ENCODE data around the gene NFKB2.

The NFKB2 gene

DNA sequence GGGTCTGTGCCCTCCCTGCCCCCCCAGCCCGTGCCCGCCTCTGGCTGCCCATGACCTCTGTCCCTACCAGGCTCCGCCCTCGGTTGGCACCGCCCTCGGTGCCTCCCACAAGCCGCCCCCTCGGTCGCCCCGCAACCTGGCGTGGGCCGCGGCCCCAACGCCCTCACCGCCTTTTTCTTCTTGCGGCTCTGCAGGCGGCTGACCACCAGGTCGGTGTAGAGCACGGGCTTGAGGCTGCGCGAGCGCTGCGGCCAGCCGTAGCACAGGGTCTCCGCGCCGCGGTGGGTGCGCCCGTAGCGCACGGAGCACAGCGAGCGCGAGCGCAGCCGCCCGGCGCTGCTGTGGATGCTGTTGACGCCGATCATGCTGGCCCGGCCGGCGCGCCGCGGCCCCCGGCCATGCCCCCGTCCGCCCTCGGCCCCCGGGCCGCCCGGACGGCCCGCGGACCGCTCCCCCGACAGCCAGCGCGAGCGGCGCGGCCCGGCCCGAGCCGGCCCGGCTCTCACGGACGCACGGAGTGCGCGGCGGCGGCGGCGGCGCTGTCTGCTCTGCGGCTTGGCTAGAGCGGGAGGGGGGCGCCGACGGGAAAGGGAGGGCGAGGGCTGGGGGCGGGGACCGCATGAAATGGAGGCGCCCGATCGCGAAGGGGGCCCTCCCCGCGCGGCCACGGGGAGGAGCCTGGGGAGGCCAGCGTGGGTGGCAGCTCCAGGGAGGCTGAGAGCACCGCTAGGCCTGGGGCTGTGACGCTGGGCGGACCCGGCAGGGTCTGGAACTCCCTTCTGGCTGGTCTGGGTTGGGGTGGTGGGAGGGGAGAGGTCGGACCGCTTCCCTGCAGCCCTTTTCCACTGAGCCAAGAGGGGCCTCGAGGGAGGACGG, 13.5 kb downstream of the NFKB2 start:
- FAIRE-seq = no peak

DNA sequence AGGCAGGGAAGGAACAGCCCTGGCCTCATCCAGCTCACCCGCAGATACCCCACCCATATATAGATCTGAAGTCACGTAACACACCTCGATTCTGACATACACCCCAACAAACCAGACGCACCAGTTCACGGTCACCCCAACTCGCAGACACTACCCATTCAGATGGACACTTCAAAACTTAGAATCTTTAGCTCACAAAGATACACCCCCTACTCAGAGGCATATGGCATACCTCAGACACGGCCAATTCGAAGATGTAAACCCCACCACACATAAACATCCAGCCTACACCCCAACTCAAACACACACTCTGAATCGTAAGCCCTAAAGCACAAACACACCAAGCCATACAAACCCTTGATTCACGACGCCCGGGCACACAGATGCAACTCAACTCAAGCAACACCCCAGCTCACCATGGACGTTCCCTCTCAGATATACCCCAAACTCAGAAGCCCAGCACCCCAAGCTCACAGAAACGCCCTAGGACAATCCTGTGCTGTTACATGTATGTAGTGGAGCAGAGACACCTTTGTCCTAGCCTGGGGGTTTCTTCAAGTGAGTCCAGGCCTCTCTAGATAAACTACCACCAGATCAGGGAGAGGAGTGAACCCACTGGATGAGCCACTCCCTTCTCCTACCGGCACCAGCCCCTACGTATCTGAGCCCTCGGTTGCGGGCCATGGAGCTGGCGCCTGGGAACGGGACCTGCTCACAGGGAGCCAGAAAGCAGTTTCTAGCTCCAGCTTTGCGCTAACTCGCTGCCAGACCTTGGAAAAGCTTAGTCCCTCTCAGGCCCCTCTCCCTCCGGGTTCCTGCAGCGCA, 14.3 kb downstream of the NFKB2 start:
- FAIRE-seq = no peak

DNA sequence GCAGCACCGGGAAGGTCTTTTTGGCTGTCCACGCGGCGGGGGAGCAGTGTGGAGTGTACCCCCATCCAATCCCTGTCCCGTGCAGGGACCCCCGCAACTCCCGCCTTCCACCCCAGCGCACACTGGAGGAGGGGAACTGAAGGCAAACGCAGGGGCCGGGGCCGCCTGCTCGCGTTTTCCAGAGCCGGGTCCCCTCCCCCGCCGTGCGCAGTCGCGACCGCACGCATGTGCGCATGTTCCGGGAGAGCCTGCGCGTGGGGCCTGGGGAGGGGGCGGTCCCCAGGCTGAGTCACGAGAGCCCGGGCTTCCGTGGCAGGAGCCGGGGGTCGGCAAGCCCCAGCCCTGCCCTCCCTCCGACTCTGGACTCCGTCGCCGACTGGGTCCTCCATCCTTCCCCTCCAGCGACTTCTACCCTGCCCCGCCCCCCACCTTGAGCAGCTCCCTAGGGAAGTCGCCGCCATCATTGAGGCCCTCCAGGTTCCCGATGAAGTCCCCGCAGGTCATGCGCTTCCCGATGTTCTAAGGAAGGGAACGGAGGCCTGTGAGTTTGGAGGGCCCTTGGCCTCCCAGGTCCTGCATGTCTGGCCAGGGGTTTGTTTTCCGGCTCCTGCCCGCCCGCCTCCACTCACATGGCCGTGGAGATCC, 15.0 kb downstream of the NFKB2 start:
- FAIRE-seq = no peak

DNA sequence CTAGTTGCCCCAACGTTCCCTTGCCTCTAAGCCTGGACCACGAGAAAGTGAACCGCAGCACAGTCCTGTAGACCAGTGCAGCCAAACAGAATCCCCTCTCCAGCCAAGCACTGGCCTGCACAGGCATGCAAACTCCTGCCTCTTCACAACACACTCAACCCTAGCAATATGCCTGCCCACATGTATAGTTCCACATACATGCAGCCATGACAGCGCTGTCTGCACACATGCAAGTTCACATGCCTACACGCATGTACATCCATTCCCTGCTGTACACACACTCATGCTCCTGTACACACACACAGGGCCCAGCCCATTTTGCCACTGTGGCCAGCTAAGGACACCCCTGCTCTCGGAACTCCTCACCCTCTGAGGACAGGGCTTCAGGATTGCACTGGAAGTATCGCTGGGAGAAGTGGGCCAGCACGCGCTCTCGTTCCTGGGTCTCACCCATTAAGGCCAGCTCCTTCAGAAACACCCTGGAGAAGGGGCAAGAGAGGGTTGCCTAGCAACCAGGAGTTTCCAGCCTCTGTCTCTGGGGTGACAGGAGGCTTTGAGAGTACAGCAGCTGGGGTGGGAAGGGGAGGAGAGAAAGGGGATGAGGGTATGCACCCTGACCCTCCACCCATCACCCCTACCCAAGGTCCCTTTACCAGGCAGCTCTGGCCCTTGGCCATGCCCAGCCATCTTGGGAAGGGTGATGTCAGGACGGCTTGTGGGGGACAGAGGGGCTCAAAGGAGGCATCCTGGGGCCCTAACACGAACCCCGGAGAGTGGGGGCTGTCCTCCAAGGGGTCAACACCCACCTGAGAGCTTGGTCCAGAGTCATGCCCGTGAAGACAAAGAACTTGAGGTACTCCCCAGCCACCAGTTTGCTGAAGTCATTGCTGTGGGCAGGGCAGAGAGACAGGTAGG, 16.1 kb downstream of the NFKB2 start:
- FAIRE-seq = no peak

DNA sequence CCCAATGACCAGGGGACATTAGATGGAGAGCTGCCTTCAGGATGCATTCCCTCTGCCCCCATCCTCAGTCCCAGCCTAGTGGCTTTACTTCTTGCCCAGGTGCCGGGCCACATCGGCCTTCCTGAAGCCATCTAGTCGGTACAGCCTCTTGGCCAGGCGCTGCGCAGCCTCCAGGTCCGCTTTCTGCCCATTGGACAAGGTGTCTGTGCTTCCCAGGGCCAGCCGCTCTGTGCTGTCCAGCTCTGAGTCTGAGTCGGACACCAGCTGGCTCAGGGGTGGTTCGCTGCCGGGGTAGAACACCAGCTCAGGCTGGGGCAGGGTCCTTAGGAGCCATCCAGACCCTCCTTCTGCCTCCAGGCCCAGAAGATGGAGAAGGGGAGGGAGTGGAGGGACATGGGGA, 16.8 kb downstream of the NFKB2 start:
- no peak for FAIRE-seq

DNA sequence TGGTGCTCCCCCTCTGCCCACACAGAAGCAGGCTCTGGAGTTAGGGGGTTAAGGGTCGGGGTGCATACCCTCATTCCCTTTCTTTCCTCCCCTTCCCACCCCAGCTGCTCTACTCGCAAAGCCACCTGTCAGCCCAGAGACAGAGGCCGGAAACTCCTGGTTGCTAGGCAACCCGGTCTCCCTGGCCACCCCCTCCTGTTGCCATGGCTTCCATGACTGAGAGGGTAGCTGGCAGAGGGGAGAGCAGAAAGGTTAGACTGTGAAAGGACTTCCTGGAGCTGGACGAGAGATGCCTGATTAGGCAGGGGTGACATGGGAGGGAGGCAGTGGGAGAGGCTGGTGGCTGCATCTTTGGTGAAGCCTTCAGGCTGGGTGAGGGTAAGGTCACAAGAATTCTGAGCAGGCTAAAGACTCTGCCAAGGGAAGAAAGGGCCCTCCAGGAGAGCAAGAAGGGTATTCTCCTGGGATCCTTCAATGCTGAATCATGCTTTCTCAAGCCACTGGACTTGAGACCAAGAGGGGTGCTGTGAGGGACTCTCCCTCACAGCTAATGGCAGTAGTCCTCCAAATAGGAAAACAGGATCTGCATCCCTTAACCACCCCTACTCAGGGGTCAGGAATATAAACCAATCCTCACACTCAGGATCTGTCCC, 17.7 kb downstream of the NFKB2 start:
- no peak for FAIRE-seq

DNA sequence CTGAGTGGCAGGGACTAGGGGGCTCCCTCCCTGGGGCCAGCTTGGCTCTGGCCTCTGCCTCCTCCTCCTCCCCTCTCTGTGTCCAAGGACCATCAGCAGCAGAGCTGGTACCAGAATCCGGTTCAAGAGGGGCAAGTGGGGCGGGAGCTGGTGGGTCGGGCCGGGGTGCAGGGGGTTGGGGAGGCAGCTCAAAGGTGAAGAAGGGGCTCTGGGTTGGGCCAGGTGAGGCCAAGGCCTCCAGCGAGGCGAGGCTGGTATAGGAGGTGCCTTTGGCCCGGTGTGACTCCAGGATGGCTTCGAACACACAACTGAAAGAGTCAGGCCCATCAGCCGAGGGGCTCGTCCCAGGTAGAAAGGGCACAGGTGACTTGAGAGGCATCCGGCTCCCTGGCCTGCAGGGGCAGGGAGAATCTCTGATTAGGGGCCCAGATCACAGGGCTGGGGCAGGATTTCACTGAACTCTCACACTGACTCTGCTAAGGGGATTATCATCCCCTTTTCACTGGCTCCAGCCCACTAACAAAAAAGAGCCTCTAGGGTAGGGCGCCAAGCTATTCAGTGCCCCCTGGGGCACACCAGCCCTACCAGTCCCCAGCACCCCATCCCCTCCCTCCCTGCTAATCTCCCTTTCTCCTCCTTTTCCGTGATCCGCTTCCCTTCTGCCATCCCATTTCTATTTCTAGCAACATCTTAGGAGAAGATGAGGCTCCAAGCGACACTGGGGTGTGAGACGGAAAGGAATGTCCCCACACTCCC, 18.5 kb downstream of the NFKB2 start:
- FAIRE-seq = no peak

DNA sequence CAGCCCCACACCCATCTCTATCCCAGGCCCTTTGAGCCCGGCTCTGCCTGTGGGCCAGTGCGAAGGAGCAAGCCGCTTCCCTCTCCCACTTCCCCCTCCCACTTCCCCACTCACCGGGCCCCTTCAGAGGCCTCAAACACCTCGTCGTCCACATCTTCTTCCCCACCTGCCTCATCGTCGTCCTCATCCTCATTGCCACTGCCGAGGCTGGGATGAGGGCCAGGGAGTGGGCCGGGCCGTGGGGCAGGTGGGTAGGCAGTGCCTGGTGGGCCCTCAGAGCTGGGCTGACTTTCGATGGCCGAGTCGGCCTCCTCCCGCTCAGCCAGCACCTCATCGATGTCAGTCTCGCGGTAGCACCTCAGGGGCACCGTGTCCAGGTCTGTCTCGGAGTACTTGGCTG, 19.2 kb downstream of the NFKB2 start:
- FAIRE-seq = no peak

DNA sequence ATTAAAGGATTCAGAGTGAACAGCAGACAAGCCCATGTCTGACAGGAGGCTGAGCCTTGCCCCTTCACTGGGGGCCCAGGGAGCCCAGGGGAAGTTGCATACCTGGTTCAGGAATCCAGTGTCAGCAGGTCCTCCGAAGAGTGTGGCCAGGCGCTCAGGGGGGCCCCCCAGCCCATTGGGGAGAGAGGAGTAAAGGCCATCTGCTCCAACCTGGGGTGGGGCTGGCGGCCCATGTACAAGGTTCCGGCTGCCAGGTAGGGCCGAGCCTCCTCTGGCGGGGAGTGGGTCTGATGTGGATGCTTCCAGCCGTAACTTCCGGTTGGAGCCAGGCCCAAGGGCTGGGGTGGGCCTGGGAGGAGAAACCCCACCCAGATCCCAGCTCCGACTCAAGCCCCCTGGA, 20.8 kb downstream of the NFKB2 start:
- FAIRE-seq = no peak

DNA sequence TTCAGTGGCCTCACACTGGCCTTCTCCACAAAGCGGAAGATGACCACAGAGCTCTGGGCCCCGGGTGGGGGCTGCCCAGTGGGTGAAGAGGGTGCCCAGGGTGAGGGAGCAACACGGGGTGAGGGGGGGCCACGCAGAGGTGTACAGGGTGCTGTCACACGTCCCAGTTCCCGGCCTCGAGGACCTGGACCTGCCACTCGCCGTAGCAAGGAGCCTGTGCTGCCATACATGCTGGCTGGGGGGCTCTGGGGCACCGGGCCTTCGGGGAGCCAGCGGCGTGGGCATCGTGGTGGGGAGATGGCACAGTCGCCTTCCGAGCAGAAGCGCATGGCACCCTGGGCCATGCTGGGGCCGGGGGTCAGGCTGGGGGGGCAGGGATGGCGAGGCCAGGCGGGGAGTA, 21.2 kb downstream of the NFKB2 start:
- FAIRE-seq = no peak

DNA sequence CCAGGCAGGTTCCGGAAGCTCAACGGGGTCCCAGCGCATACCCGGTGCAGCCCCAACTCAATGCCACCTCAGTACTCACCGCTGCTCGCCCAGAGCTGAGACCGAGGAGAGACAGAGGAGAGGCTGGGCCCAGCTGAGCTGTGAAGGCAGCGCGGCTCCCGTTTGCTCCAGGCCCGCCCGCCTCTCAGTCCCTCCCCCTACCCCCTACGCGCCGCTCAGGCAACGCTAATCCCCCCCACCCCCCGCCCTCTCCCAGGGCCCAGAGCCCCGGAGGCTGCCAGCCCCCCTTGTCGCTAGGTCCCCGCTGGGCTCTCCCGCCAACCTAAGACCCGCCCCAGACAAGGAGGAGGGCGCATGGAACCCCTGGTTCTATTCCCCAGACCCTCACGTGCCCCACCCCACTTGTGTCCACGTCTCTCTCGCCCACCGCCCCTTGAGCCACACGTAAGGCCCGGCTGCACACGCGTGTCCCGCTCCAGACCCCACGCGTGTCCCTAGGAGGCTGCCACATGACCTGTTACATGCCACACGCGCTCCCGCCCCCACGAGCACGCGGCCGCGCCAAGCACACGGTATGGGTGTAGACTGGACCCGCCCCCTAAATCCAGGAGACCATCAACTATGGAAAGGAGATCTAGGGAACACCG, 23.2 kb downstream of the NFKB2 start, which contains the start of gene PSD:
TSS of gene PSD (minus strand) at position 164 of the 647 bp plus-strand sequence. CDS start 1,747 bp downstream, outside the sequence.
- no peak for FAIRE-seq

DNA sequence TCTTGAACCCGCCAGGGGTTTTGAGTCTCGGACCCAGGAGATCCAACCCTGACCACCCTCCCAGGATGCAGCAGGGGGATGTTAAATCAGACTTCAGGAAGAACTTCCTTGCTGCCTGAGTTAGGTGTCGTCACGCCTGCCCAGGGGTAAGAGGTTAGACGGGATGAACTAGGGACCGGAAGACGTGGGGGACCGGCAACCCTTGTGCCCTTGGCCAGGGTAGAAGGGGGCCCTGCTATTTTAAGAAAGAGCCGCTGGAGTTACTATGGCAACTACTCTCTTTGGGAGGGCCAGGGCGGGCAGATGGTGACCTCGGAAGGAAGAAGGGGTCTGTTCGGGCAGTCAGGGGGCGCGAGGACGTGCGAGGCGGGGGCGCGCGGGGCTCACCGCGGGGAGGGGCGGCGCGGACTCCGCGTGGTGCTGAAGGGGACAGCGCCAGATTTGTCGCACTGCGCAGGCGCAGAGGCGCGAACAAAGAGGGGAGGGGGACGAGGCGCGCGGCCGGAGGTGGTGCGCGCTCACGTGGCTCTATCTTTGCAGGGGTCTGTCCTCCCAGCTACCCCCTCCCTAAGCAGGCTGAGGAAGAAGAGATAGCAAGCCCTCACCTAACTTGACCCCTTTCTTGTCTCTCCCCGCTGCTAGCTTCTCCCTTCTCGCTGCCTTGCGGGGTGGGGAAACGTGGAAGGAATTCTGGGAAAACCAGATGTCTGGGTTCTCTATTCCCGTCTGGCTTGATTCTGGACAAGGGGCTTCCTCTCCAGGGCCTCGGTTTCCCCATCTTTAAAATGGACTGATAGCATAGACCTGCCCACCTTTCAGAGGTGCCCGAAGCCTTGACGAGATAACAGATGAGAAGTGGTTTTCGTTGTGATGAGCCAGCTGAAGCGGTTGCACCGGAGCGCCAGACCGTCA, 24.0 kb downstream of the NFKB2 start:
- FAIRE-seq = no peak

DNA sequence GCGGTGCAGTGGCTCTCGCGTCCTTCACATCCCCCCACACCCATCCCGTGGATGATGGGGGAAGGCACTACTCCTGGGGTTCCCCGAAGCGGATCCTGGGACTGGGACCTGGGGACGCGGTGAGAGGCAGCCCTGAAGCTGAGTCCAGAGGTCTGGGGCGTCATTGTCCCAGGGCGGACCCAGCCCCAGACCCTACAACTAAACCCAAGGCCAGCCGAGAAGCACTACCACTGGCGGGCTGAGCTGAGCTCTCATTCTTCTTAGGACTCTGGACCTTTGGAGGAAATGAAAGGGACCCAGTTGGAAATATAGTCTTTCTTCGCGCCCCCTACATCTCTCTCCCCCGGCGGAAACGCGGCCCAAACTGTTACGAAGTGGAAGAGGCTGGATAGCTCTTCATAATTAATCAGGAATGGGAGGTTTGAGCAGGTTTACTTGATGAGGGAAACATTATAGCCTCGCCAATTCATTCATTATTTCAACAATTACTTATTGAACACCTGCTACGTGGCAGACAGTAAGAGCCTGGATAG, 24.7 kb downstream of the NFKB2 start:
- FAIRE-seq = no peak

DNA sequence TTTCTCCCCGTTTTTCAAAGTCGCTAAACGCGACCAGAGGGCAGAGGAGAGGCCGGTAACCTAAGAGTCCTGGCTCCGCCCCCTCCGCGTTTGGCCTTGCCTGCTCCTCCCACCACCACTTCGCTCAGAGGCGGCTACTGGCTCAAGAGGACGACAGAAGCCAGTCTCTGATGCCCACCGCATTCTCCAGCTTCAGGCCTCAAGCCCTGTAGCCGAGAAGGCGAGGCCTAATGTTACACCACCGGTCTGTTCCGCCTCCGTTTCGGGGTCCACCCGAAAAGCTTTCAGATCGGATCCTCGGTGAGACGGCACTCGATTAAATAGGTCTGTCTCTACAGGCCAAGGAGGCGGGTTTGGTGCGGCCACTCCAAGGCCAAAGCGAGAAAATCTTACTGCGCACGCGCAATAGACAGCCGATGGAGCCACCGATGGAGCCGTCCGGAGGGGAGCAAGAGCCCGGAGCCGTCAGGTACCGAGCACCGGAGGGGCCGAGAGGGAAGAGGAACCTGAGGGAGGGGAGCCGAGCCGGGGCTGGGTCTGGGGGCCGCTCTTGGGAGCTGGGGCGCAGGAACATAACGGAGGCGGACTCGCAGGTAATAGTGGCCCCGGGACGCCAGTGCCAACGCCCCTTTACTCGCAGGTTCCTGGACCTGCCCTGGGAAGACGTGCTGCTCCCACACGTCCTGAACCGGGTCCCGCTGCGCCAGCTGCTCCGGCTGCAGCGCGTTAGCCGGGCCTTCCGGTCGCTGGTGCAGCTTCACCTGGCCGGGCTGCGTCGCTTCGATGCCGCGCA, 25.4 kb downstream of the NFKB2 start, which contains the start of gene FBXL15:
TSS of gene FBXL15 (plus strand) at position 123 of the 793 bp plus-strand sequence. CDS start at position 417, 294 bp downstream.
- peak; percentile 61 for FAIRE-seq

DNA sequence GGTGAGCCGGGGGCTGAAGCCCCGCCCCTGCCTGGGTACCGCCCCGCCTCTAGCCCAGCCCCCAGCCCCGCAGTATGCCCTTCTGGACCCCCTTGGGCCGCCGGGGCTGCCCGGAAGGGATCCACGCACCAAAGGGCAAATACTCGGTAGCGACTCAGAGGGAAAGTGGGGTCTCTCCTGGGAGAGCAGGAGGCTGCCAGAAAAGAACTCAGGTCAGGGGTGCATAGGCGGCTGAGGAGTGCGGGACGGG, 25.9 kb downstream of the NFKB2 start:
- no peak for FAIRE-seq

DNA sequence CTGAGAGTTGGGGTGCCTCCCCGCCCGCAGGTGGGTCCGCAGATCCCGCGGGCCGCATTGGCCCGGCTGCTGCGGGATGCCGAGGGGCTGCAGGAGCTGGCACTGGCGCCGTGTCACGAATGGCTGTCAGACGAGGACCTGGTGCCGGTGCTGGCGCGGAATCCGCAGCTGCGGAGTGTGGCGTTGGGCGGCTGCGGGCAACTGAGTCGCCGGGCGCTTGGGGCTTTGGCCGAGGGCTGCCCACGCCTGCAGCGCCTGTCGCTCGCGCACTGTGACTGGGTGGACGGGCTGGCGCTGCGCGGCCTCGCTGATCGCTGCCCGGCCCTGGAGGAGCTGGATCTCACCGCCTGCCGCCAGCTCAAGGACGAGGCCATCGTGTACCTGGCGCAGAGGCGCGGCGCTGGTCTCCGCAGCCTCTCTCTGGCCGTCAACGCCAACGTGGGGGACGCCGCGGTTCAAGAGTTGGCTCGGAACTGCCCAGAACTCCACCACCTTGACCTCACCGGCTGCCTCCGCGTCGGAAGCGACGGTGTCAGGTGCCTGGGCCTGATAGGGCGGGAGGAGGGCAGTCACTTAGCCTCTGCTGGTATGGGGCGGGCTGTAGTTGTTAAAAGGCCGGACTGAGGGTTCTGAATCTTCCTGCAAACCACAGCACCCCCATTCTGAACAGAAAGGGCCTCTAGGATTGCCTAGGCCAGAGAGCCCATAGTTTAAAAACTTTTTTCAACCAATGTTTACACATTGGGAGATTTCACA, 26.4 kb downstream of the NFKB2 start:
- no peak for FAIRE-seq

DNA sequence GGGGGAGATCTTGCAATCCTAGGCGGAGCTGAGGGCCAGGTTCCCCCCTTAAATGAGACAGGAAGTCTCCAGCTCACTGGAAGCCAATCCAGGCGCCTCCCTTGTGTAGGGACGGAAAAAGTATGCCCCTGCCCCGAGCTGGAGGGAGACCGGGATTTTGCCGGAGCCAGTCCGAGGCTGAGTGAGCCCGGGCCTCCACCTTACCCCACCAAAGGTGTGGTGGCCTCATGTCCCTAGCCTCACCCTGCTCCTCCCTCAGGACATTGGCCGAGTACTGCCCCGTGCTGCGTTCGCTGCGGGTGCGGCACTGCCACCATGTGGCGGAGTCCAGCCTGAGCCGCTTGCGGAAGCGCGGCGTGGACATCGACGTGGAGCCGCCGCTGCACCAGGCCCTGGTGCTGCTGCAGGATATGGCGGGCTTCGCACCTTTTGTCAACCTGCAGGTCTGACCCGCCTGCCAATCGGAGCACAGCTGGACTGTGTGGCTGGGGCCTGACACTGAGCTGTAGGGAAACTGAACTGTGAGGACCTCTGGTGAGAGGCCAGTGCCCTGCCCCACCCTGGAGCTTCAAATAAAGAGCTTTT, 27.1 kb downstream of the NFKB2 start:
- FAIRE-seq = no peak
